Measurements from ENCODE around the gene LAMB4. TPM values are rescaled to one million over a fixed set of nuclear protein-coding genes. Genes with fewer than 3 reads are reported as not detected.

Gene LAMB4
- total and polyA plus RNA-seq, 2 experiments from 2014 or later: not detected

GRCh38 chr7:108156897-108157605 lies 26.9 kb upstream of the LAMB4 start:
- Mint-ChIP-seq H3K9me3 (no peaks in the 10 kb centered on the region), H3K27me3 (ENCODE audit: insufficient read depth, low read depth, poor library complexity) (no peaks in the 10 kb centered on the region), H3K27ac (no peak overlapping the region), H3K4me3 (no peak overlapping the region), H3K4me1 (0 out of 3 replicates have a peak, but pooled peaks cover 3% of the 10 kb centered on the region), H3K36me3 (ENCODE audit: low read depth) (no peaks in the 10 kb centered on the region)
- no peaks in the 10 kb centered on the region for H4K20me1 ChIP-seq (replicated peaks; ENCODE audit: insufficient read depth)
- no peak overlapping the region for H3K27ac ChIP-seq (ENCODE audit: low read depth)
- no peak overlapping the region for H2AFZ ChIP-seq
- no peak overlapping the region for H3K4me3 ChIP-seq
- peaks cover 11% of the 10 kb centered on the region; the same call in 1 of the 2 replicates for H3K4me1 ChIP-seq (ENCODE audit: insufficient read depth)
- H3K79me2 ChIP-seq (replicated peaks; ENCODE audit: insufficient read depth): no peaks in the 10 kb centered on the region
- no peaks in the 10 kb centered on the region for H3K27me3 ChIP-seq (ENCODE audit: insufficient read depth)
- no peaks in the 10 kb centered on the region for H3F3A ChIP-seq (replicated peaks; ENCODE audit: low read depth)
- no peaks in the 10 kb centered on the region for H3K36me3 ChIP-seq (ENCODE audit: insufficient read depth)
- DNase-seq (ENCODE audit: low spot score) (no peak), ATAC-seq (no peak)
- TF ChIP-seq NANOG (IDR thresholded peaks at IDR 0.05; ENCODE audit: borderline replicate concordance) (no peak), CREB1 (CRISPR knock-in tag; IDR thresholded peaks at IDR 0.05; ENCODE audit: low read depth) (no peak), ZNF331 (CRISPR knock-in tag; IDR thresholded peaks at IDR 0.05; ENCODE audit: low read depth) (no peak), CTCF (conservative IDR thresholded peaks at IDR 0.05; ENCODE audit: low read depth in 2 of 2) (no peak), EZH2 (IDR thresholded peaks at IDR 0.05; ENCODE audit: low read depth, unreplicated experiment) (no peak)
- TF ChIP-seq, protein P1, sequence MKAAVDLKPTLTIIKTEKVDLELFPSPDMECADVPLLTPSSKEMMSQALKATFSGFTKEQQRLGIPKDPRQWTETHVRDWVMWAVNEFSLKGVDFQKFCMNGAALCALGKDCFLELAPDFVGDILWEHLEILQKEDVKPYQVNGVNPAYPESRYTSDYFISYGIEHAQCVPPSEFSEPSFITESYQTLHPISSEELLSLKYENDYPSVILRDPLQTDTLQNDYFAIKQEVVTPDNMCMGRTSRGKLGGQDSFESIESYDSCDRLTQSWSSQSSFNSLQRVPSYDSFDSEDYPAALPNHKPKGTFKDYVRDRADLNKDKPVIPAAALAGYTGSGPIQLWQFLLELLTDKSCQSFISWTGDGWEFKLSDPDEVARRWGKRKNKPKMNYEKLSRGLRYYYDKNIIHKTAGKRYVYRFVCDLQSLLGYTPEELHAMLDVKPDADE (IDR thresholded peaks at IDR 0.05): no peak
- H3K4me2 ChIP-seq: no peak overlapping the region
- no peaks in the 10 kb centered on the region for H3K9me2 ChIP-seq (ENCODE audit: insufficient read depth)

DNA sequence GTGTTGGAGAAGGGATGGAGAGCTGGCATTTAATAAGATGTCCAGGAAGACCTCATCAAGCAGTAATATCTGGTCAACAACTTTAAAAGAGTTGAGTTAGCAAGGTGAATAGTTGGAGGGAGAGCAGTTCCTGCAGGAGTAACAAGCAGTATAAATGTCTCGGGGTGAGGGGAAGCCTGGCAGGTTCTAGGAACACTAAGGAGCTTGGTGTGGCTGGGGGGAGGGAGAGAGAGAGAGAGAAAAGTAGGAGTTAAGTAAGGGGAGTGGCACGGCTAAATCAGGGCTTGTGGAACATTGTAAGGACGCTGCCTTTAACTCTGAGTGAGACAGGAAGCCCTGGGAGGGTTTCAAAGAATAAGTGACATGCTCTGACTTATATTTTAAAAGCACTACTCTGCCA lies 22.0 kb upstream of the LAMB4 start:
- no peaks in the 10 kb centered on the region for H3K27me3 ChIP-seq (ENCODE audit: insufficient read depth)
- H3K4me1 Mint-ChIP-seq: 0 out of 3 replicates have a peak, but pooled peaks cover 3% of the 10 kb centered on the region
- H3K36me3 ChIP-seq (ENCODE audit: insufficient read depth): no peaks in the 10 kb centered on the region
- H3K4me3 Mint-ChIP-seq: no peak overlapping the region
- H3K4me1 ChIP-seq (ENCODE audit: insufficient read depth): 0 out of 2 replicates have a peak, but pooled peaks cover 7% of the 10 kb centered on the region
- no peaks in the 10 kb centered on the region for H3K27me3 Mint-ChIP-seq (ENCODE audit: insufficient read depth, low read depth, poor library complexity)
- no peak overlapping the region for H3K4me2 ChIP-seq
- H3F3A ChIP-seq (replicated peaks; ENCODE audit: low read depth): no peaks in the 10 kb centered on the region
- H3K79me2 ChIP-seq (replicated peaks; ENCODE audit: insufficient read depth): no peaks in the 10 kb centered on the region
- H3K36me3 Mint-ChIP-seq (ENCODE audit: low read depth): no peaks in the 10 kb centered on the region
- H3K9me3 Mint-ChIP-seq: no peaks in the 10 kb centered on the region
- no peak overlapping the region for H3K27ac ChIP-seq (ENCODE audit: low read depth)
- DNase-seq (ENCODE audit: low spot score): peak; percentile 21
- no peak overlapping the region for H3K4me3 ChIP-seq
- no peak overlapping the region for H2AFZ ChIP-seq
- no peaks in the 10 kb centered on the region for H3K9me2 ChIP-seq (ENCODE audit: insufficient read depth)
- H3K27ac Mint-ChIP-seq: no peak overlapping the region
- no peaks in the 10 kb centered on the region for H4K20me1 ChIP-seq (replicated peaks; ENCODE audit: insufficient read depth)
- peak; percentile 50; the same call in 2 of the 3 replicates for ATAC-seq
- TF ChIP-seq CREB1 (CRISPR knock-in tag; IDR thresholded peaks at IDR 0.05; ENCODE audit: low read depth) (no peak), EZH2phosphoT487 (IDR thresholded peaks at IDR 0.05; ENCODE audit: unreplicated experiment) (no peak), STAT1 (IDR thresholded peaks at IDR 0.05; ENCODE audit: unreplicated experiment) (no peak), ZNF331 (CRISPR knock-in tag; IDR thresholded peaks at IDR 0.05; ENCODE audit: low read depth) (no peak), EZH2 (IDR thresholded peaks at IDR 0.05; ENCODE audit: low read depth, unreplicated experiment) (no peak)
- TF ChIP-seq, protein P1 (IDR thresholded peaks at IDR 0.05): no peak
- TF ChIP-seq, protein P2, sequence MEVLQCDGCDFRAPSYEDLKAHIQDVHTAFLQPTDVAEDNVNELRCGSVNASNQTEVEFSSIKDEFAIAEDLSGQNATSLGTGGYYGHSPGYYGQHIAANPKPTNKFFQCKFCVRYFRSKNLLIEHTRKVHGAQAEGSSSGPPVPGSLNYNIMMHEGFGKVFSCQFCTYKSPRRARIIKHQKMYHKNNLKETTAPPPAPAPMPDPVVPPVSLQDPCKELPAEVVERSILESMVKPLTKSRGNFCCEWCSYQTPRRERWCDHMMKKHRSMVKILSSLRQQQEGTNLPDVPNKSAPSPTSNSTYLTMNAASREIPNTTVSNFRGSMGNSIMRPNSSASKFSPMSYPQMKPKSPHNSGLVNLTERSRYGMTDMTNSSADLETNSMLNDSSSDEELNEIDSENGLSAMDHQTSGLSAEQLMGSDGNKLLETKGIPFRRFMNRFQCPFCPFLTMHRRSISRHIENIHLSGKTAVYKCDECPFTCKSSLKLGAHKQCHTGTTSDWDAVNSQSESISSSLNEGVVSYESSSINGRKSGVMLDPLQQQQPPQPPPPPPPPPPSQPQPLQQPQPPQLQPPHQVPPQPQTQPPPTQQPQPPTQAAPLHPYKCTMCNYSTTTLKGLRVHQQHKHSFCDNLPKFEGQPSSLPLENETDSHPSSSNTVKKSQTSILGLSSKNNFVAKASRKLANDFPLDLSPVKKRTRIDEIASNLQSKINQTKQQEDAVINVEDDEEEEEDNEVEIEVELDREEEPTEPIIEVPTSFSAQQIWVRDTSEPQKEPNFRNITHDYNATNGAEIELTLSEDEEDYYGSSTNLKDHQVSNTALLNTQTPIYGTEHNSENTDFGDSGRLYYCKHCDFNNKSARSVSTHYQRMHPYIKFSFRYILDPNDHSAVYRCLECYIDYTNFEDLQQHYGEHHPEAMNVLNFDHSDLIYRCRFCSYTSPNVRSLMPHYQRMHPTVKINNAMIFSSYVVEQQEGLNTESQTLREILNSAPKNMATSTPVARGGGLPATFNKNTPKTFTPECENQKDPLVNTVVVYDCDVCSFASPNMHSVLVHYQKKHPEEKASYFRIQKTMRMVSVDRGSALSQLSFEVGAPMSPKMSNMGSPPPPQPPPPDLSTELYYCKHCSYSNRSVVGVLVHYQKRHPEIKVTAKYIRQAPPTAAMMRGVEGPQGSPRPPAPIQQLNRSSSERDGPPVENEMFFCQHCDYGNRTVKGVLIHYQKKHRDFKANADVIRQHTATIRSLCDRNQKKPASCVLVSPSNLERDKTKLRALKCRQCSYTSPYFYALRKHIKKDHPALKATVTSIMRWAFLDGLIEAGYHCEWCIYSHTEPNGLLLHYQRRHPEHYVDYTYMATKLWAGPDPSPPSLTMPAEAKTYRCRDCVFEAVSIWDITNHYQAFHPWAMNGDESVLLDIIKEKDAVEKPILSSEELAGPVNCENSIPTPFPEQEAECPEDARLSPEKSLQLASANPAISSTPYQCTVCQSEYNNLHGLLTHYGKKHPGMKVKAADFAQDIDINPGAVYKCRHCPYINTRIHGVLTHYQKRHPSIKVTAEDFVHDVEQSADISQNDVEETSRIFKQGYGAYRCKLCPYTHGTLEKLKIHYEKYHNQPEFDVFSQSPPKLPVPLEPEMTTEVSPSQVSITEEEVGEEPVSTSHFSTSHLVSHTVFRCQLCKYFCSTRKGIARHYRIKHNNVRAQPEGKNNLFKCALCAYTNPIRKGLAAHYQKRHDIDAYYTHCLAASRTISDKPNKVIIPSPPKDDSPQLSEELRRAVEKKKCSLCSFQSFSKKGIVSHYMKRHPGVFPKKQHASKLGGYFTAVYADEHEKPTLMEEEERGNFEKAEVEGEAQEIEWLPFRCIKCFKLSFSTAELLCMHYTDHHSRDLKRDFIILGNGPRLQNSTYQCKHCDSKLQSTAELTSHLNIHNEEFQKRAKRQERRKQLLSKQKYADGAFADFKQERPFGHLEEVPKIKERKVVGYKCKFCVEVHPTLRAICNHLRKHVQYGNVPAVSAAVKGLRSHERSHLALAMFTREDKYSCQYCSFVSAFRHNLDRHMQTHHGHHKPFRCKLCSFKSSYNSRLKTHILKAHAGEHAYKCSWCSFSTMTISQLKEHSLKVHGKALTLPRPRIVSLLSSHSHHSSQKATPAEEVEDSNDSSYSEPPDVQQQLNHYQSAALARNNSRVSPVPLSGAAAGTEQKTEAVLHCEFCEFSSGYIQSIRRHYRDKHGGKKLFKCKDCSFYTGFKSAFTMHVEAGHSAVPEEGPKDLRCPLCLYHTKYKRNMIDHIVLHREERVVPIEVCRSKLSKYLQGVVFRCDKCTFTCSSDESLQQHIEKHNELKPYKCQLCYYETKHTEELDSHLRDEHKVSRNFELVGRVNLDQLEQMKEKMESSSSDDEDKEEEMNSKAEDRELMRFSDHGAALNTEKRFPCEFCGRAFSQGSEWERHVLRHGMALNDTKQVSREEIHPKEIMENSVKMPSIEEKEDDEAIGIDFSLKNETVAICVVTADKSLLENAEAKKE (CRISPR knock-in tag; IDR thresholded peaks at IDR 0.05): no peak

All from GM23338 (cell line).